C1 segment of cervical spinal cord (tissue), 14 donors: ENCODE results near the gene ERBB4.
"Not testable (repeated sequence)": the region's sequence is repeated elsewhere in the genome, so short reads cannot be mapped to it uniquely, and the experiment has no call there.

Source experiments
- DNase-seq, 14 donors: peaks; one replicate each; lab custom pipeline; 2025; lab: John Stamatoyannopoulos, UW

ERBB4 gene

DNA sequence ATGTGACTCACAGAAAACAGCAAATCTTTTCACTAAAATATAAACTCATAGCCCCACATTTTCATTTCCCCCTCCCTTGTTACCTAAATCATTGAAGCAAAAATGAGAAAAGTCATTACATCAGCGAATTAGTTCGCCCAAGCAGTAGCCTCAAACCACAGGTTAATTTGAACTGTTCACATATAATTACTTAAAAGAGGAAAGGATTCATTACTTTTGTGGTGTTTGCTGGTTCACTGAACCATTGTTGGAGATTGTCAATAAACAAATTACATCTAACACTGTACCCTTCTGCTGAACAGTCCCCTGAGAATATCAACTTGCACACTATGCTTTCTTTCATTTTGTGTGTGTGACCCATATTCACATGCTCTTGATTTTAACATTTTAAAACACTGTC, 238.7 kb downstream of the ERBB4 start:
- no peak for DNase-seq

DNA sequence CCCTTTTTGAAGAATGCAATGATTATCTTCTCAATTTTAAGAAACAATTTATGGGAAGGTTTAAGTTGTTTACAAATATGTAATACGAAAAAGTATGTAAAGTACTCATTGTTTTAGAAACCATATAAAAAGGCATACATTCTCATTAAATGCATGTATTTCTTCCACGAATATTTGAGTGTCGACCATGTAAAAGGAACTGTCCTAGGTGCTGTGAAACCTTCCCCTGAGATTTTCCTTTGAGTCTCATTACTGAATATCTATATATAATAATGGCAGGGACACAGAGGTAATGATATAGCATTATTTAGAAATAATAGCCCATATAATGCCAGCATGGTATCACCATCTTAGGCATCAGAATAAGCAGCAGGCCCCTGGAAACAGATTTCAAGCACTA, 239.3 kb downstream of the ERBB4 start:
- no peak for DNase-seq

DNA sequence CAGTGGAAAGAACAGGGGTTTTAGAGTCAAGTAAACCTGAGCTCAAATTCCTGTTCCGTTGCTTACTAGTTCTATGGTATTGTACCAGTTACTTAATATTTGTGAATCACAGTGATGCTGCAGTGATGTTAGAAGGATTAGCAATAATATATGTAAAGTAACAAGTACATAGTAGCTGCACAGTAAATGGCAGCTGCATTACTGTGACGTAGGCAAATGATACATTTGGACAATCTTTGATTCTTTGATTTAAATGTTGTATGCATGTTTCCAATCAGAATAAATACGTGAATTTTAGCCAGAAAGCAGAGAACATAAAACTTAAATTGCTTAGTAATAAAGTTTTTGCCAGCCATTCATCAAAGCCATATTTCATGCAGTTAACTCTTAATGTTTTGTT, 243.0 kb downstream of the ERBB4 start:
- peak in 1 of 14 donors; percentile 33 for DNase-seq

DNA sequence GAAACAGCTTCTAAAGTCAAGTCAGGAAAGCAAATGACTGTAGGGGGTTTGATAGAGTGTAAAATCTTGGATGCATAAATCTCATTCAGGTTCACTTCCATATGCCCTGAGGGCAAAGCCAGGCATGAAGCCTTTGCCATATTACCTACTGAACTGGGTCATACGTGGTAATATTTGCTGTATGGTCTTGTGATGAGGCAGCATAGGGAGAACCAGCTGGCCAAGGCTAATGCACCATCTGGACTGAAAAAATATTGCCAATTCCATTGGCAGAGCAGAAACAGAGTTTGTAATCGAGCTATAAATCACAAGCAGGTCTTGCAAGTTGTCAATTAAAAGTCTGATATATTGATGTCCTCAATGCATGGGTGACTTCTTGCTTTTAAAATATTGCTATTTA, 243.8 kb downstream of the ERBB4 start:
- DNase-seq: peak in 2 of 14 donors; percentile 33 to 89

DNA sequence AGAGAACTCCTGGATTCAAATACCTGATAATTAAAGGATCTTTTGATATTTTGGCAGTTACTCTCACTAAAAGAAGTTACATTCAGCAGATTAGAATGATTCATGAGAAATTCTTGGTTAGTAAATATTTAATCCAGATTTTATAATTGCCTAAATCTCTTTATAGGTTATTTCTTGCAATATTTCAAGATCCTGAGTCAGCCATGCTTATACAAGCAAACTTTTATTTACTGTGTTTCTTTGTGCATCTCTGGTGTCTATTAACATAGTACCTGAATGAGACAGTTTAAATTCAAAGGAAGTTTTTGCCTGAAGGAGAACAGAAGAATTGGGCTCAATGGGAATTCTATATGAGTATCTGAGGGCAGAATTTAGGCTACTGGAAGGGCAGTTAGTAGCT, 249.3 kb downstream of the ERBB4 start:
- DNase-seq: no peak

DNA sequence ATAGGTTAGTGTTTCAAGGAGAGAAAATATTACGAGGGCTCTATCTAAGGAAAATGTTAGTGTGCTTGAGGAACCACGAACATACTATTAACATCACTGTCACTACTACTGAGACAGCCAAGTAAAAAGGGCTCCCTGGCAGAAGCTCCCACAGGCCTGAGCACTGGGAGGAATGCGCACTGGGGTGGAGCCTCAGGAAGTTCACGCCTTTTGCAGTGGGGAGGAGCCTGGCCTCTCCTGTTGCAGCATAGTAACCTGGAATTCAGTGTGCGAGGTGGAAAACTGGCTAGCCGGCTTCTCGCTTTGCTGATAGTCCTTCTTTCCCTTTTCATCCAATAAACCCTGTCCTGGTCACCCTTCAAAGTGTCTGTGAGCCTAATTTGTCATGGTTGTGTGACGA, 250.3 kb downstream of the ERBB4 start:
- DNase-seq: no peak

DNA sequence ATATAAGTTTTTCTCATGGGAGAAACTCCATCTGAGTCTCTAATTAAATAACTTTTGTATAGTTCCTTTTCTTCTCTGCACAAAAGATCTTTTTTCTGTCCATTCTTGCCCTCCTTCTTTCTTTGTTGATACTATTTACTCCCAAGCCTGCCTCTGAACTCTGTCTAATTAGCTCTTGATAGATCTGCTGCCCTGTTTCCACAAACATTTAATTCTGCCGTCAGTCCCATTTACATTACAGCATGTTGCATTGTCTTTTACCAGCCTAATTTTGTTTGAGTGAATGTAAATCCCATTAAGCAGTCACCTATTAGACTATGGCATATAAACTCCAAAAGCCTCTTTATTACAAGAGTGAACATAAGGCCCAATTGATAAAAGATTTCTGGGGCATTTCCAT, 254.4 kb downstream of the ERBB4 start:
- DNase-seq: no peak

DNA sequence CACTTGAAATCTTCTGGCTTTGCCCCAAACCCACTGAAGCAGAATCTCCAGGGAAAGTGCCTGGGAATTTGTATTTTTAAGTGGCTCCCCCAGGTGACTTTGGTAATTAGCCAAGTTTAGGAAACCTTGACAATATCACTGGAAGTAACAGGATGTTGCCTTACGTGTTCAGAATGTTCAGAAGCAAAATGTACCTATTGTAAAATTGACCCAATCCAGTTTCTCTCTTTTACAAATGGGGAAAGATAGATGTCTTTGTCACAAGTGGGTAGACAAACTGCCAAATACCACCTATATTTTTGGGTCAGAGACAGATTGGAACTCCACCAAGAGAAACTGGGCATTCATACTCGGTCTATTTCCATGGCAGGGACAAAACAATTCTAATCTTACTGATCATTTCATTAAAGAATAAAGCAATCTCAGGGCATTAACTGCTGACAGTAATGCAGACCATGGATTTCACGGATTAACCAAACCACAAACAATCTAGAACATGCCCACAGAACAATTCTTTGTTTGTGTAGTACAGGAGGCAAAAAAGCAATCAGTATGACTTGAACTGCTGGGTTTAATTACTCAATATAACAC, 255.8 kb downstream of the ERBB4 start:
- peak in 1 of 14 donors; percentile 77 for DNase-seq

DNA sequence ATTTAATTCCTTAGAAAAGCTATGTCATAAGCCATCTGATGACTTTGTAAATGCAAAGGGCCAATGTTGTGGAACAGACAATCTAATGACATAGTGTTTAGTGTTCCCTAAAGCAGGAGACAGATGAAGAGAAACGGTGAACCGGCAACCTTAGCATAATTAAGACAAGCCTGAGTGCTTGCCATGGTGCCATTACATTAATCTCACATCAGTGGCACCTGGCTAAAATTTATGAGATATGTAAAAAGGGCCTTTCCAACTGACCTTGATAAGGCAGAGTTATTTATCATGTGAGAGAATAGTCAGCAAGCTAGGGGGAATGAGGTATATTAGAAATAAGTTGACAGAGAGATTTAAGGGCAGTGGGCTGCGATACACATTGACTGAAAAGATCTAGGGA, 261.8 kb downstream of the ERBB4 start:
- DNase-seq: no peak

DNA sequence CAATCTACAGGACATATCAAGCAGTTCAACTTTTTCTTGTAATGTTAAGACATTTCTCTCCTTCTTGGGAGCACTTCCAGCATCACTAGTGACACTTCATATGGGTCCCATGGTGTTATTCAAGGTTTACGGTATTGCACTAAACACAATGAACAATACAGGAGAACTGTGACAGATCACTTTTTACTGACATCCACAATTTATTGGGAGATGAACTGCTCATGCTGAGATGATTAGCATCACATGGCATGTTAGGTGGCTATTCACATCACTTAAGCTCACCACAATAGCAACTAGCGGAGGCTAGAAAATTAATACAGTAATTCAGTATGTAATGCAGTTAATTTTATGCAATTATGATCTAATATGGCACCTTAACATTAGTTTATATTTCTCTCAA, 264.4 kb downstream of the ERBB4 start:
- no peak for DNase-seq

DNA sequence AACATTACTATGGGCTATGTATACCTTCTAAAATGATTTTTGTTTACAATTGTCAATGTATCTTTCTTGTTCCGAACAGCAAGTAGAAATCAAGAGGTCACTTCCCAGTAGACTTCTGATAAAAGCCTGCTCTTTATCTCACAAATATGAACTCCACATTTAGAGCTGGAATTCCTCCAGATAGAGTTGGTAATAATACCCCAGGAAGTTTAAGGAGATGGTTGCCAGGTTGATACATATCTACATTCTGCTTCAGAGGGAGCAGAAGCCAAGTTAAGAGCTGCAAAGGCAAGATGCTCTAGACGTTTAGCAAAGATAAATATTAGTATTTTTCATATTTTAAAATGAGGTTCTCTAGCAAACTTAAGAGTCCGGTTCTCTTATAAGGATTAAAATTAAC, 267.0 kb downstream of the ERBB4 start:
- no peak for DNase-seq

DNA sequence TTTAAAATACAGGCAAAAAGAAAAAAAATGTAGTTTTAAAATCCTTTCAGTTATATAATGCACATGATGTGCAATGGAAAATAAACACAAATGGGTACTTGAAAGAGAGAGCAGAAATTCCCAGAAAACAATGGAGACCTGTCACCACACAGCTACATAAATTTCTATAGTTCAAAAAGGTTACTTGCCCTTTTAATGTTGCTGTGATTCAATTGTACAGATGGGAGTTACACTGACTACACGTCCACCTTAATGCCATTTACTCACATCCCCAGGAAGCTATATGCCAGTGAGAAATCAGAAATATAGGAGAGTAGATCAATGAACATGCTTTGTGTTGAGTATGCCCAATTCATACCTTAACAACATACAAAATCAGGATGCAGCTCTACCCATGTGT, 269.6 kb downstream of the ERBB4 start:
- DNase-seq: no peak

DNA sequence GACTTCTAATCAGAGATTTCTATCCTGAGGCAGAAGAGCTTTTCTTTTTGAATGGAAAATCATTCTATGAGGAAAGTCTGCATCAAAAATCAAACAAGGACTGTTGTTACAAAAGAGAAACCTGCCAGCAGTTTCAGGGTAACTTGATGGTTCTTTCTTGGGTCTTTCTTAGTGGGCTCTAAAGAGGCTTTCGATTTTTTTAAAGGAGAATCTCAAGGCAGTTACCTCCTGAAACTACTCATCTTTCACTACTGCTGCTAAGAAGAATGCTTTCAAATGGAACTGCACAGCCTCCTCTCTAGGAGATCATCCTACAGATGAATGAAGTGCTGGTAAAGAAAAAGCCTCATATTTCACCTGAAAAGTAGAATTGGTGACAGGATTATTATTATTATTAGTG, 272.3 kb downstream of the ERBB4 start:
- no peak for DNase-seq

DNA sequence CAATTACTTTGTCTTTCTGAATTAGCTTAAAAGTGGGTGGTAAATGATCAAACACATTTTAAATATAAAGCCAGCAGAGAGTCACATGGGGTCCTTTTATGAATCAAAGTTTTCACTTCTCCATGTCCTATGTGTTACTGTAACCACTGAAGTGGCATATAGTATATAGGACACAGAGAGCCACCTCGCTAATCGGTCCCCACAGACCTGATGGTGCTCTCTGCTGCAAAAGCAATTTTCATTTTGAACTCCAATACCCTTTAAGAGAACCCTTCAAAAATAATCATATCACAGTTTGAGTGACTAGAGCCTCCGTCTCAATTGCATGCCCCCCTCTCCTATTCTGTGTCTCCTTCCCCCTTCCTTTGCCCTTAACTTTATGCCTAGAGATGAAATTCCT, 272.8 kb downstream of the ERBB4 start:
- no peak for DNase-seq

DNA sequence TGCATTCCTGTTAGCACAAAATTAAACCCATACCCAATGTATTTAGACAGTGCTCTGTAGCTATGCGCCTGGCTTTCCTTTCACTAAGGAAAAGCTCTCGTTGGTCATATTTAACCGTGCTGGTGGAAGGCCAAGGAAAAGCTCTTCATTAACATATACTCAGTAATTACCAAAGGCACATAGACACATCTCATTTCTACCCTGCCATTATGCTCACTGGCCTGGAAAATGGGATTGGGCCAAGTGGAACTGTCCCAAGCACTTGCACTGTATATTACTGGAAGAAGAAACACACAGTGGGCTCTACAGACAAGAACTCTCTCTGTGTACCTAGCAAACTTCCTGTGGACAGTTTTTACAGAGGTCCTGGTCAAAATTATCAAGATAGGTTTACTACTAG, 274.4 kb downstream of the ERBB4 start:
- peak in 1 of 14 donors; percentile 71 for DNase-seq

DNA sequence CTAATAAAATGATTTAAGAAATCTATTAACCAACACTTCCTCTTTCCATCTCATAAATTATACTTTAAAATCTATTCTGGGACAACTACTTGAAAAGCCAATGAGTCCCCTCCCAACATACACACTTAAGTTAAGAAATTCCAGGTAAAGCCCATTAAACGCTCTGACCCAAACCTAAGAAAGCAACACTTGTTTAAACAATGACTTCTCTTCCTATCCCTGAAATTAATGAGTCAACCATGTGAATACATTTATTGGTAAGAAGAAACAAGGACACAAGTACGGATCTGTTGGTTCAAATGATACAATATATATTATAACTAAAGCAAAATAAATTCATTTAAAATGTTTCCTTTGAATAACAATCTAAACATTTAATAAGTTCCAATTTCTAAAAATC, 279.4 kb downstream of the ERBB4 start:
- DNase-seq: no peak

DNA sequence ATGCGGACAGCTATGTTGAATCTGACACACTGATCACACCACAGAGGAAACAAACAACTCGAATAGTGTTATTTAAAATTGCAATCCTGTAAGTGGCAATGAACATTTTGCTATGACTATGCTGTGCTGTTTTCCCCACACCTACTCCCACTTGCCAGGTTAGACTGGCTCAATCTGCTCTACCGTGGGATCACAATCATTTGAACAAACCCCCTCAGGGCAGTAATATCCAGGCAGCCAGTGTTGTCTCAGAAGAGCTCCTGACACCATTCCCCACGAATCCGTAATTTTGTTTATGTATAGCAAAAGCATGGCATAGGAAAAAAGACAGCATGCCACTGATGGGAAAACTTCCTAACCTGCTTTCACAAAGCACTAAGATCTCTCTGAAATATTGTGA, 284.3 kb downstream of the ERBB4 start:
- DNase-seq: no peak

DNA sequence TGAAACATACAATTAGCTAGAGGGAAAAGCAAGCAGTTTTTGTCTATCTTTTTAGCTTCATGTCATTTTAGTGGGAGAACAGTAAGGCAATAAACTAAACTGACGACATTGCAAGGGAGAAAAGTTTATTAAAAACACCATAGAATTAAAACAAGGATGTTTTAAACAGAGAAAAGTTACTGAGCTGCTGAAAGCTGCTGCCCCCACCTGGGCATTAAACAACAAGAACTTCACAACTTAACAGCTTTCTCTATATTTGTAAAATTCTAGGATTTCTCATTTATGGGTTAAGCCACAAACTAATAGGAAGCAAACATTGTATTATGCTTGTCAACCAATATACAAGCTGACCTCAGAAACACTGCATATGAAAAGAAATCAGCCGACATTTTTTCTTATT, 289.2 kb downstream of the ERBB4 start:
- no peak for DNase-seq

DNA sequence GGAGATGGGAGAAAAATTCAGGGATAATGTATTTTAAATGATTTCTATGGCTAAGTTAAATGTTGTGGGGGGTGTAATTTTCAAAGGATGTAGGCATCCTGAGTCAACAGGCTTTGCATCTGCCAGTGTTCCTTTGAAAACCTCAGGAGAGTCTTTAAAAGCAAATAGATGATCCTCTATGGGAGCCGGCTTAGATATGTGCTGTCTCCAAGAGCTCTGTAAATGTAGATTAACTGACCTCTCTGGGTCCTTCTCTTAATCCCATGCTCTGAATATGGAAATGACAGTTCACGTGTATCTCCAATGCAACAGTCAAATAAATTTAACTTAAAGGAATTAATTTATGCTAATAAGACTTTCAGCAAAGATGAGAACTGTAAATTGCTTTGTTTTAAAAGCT, 292.7 kb downstream of the ERBB4 start:
- no peak for DNase-seq

DNA sequence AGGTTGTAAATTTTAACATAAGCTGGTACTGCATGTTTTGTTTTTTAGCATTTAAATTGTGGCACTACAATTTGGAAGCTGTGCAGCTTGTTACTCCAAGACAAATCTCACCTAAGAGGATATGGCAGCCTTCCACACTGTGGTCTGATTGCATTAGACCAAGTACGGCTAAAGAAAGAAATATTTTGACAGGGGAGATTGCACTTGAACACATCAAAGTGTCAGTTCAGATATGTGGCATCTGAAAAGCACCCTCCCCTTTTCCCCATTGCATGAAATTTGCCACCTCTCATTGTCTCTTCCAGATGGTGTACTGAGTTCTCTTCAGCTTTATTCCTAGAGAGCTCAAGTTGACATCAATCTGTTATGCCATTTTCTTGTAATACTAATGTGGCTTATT, 295.9 kb downstream of the ERBB4 start:
- DNase-seq: peak in 1 of 14 donors; percentile 44

DNA sequence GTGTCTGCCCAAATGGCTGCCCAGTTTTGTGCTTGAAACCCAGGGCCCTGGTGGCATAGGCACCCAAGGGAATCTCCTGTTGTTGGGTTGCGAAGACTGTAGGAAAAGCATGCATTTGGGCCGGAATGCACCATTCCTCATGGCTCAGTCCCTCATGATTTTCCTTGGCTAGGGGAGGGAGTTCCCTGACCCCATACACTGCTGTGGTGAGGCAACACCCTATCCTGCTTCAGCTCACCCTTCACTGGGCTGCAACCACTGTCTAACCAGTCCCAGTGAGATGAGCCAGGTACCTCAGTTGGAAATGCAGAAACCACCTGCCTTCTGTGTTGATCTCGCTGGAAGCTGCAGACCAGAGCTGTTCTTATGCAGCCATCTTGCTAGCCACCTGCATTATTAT, 300.4 kb downstream of the ERBB4 start:
- DNase-seq: not testable (repeated sequence)

DNA sequence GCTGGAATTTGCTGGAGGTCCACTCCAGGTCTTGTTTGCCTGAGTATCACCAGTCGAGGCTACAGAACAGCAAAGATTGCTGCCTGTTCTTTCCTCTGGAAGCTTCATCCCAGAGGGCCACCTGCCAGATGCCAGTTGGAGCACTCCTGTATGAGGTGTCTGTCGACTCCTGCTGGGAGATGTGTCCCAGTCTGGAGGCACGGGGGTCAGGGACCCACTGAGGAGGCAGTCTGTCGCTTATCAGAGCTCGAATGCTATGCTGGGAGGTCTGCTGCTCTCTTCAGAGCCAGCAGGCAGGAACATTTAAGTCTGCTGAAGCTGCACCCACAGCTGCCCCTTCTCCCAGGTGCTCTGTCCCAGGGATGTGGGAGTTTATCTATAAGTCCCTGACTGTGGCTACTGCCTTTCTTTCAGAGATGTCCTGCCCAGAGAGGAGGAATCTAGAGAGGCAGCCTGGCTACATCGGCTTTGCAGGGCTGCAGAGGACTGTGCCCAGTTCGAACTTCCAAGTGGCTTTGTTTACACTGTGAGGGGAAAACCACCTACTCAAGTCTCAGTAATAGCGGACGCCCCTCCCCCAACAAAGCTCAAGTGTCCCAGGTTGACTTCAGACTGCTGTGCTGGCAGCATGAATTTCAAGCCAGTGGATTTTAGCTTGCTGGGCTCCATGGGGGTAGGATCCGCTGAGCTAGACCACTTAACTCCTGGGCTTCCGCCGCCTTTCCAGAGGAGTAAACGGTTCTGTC, 301.1 kb downstream of the ERBB4 start:
- peak in 1 of 14 donors; percentile 7 for DNase-seq

DNA sequence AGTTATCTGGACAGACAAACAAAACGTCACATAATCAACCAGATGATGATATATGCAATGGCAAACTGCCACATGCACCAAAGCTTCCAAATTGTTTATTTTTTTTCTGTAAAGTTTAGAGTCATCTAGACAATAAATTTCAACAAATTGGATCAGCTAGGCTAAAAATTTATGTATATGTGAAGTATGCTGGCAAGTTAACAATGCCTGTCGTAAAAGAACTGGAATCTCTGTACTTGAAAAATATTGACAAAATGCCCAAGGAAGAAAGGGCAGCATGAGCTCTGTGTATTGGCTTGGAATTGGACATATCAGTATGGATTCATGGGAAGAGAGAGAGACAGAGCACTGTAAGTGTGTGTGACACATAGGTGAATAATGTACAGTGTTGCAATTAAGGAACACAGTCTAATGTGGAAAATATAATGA, 309.8 kb downstream of the ERBB4 start:
- no peak for DNase-seq

DNA sequence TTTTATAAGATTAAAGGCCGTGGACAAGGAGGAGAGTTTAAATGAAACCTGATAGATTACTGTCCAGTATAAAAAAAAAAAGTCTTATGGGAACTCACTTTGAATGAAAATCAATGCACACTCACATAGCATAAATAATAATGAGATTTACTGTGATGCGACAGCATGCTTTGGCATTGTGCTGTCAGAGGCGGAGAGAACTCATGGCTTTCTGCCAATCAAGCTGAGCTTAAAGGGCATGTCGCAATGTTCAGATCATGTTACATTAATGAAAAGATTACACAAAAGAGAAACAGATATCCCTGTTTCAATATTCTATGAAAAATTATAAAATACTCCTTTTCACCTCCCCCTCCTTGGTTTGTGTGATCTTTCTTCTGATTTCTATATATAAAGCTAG, 310.8 kb downstream of the ERBB4 start:
- DNase-seq: peak in 1 of 14 donors; percentile 56
